ENCODE results near the gene GLRA3. TPM values are rescaled to one million over a fixed set of nuclear protein-coding genes. Genes with fewer than 3 reads are reported as not detected.

Gene GLRA3
- total and polyA plus RNA-seq, 10 of the 15 experiments (the other 5 are each of a cell fraction or from before 2014, with no cell fraction given) = not detected

DNA sequence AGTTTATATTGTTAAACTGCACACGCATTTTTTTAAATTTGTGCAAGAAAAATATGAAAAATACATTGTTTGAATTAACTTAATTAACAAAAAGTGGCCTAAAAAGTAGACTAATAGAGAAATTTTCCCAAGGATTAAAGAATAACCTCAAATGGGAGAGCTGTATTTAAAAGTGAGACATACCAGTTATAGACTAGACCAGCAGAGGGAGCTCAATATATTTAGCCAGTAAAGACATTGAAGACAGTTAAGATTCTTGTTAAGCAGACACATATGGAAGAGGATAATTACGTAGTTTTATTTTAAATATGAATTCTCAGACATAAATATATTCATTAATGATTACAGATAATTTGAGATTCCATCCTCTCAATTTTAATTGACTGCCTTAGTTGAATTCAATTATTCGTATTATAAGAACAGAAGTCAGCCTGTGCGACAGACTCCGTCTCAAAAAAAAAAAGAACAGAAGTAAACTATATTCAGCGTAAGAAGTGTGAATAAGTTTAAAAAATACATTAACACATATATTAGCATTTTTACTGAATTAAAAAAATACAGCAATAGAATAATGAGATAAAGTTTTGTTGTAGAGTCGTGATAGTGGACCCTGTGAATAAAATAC lies 64.8 kb downstream of the GLRA3 start:
- Histone ChIP-seq H3K4me1 (ENCODE audit: control insufficient read depth, insufficient read depth, low read length) (no peaks in the 10 kb centered on the region), H3K9me3 (replicated peaks; ENCODE audit: control insufficient read depth, insufficient read depth, low read length) (no peaks in the 10 kb centered on the region), H3K27me3 (replicated peaks in 1 of 2; ENCODE audit: control insufficient read depth in 2 of 2, insufficient read depth in 2 of 2, low read length in 1 of 2) (no peaks in the 10 kb centered on the region), H3K36me3 (ENCODE audit: control insufficient read depth in 2 of 2, insufficient read depth in 2 of 2, low read length in 1 of 2) (no peaks in the 10 kb centered on the region), H3K27ac (ENCODE audit: control insufficient read depth, insufficient read depth) (no peak overlapping the region), H4K20me1 (ENCODE audit: control insufficient read depth, insufficient read depth) (no peaks in the 10 kb centered on the region), H2AFZ (ENCODE audit: control insufficient read depth, low read depth, low read length) (no peak overlapping the region), H3K4me2 (ENCODE audit: control insufficient read depth, insufficient read depth) (no peak overlapping the region), H3K79me2 (ENCODE audit: control insufficient read depth, insufficient read depth, low read length) (no peaks in the 10 kb centered on the region), H3K9ac (ENCODE audit: control insufficient read depth, insufficient read depth, low read length) (no peak overlapping the region), H3K4me3 (no peak overlapping the region)
- ChIA-PET CTCF (interaction anchor here (0.6 to 2.9 kb wide), 15 partner anchors 12 to 1596 kb away, joined by 3 to 26 read pairs (median 5); no protein-coding TSS in a partner anchor), RAD21 (ENCODE audit: unreplicated experiment) (interaction anchor here (0.6 to 2.1 kb wide), 9 partner anchors 110 to 1577 kb away, joined by 3 to 7 read pairs (median 4); no protein-coding TSS in a partner anchor), POLR2A (no interaction called here), SMC1A (ENCODE audit: uncharacterized antibody, unreplicated experiment) (interaction anchor here (0.6 to 2.5 kb wide), 15 partner anchors 13 to 1207 kb away, joined by 3 to 11 read pairs (median 3); partner anchors contain the start of gene GLRA3)
- FAIRE-seq = no peak
- TF ChIP-seq TBL1XR1 (IDR thresholded peaks at IDR 0.05; ENCODE audit: low read depth, low read length) = no peak
- TF ChIP-seq SMC3 (IDR thresholded peaks at IDR 0.05; ENCODE audit: borderline replicate concordance, low read length) = peak; percentile 48; the same call in 1 of the 2 replicates
- TF ChIP-seq, protein P1, sequence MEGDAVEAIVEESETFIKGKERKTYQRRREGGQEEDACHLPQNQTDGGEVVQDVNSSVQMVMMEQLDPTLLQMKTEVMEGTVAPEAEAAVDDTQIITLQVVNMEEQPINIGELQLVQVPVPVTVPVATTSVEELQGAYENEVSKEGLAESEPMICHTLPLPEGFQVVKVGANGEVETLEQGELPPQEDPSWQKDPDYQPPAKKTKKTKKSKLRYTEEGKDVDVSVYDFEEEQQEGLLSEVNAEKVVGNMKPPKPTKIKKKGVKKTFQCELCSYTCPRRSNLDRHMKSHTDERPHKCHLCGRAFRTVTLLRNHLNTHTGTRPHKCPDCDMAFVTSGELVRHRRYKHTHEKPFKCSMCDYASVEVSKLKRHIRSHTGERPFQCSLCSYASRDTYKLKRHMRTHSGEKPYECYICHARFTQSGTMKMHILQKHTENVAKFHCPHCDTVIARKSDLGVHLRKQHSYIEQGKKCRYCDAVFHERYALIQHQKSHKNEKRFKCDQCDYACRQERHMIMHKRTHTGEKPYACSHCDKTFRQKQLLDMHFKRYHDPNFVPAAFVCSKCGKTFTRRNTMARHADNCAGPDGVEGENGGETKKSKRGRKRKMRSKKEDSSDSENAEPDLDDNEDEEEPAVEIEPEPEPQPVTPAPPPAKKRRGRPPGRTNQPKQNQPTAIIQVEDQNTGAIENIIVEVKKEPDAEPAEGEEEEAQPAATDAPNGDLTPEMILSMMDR (IDR thresholded peaks at IDR 0.05 in 2 of 3, conservative IDR thresholded peaks at IDR 0.05 in 1 of 3; ENCODE audit: control insufficient read depth in 2 of 3, extremely low read depth in 1 of 3, insufficient read depth in 1 of 3, low read depth in 3 of 3, low read length in 3 of 3) = peak; percentile 35 to 50 (median 43); a peak in 5 of 6 replicates
- peak; percentile 39; the same call in 1 of the 2 replicates for TF ChIP-seq RAD21 (IDR thresholded peaks at IDR 0.05; ENCODE audit: insufficient read depth, low read depth, low read length)
- no TSS peak for BruUV-seq (replicated peaks)
- WGBS (ENCODE audit: insufficient coverage, insufficient replicate concordance, low lambda C conversion rate, missing lambda C conversion rate) = 35% methylated on average over 7 of the region's 7 CpGs
- intact Hi-C loops (cut with micrococcal nuclease; ENCODE audit: unreplicated experiment) = loop anchor here (1.0 to 2.0 kb wide), 4 partner anchors 291 to 773 kb away; no protein-coding TSS in a partner anchor
- in situ Hi-C loops (cut with MboI) = no loop called here
- ATAC-seq = peak; percentile 86
- DNase-seq (ENCODE audit: low read depth, low spot score) = no peak
